CD4-positive, alpha-beta T cell treated with Interleukin-10 for 1 hour (primary cell): ENCODE results near the gene AGMO.
"Not testable (repeated sequence)": the region's sequence is repeated elsewhere in the genome, so short reads cannot be mapped to it uniquely, and the experiment has no call there.

Source experiments
- DNase-seq: peaks from one replicate; pipeline ENCODE4 v3.0.0-alpha.2; 2020

AGMO gene

GRCh38 chr7:15558756-15559155, 3.1 kb downstream of the AGMO start:
- no peak for DNase-seq

DNA sequence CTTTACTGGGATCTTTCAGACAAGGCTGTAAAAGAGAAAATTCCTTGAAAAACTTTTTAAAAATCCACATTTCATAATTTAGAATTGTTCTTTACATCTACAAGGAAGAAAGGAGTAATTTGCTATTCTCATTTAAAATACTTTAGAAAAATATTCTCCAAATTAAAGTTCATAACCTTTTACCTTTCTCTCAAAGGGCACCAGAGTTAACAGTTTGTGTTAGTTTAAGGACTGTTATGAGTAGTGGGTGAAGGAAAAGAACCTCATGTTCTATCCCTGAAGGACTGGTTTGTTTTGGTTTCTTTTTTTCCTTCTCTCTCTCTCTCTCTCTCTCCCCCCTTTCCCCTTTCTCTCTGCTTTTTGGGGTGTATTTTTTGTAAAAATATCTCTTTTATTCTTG, 4.1 kb downstream of the AGMO start:
- no peak for DNase-seq

- DNase-seq, result no peak
Observed at GRCh38 chr7:15557186-15557585, 4.6 kb downstream of the AGMO start.

DNA sequence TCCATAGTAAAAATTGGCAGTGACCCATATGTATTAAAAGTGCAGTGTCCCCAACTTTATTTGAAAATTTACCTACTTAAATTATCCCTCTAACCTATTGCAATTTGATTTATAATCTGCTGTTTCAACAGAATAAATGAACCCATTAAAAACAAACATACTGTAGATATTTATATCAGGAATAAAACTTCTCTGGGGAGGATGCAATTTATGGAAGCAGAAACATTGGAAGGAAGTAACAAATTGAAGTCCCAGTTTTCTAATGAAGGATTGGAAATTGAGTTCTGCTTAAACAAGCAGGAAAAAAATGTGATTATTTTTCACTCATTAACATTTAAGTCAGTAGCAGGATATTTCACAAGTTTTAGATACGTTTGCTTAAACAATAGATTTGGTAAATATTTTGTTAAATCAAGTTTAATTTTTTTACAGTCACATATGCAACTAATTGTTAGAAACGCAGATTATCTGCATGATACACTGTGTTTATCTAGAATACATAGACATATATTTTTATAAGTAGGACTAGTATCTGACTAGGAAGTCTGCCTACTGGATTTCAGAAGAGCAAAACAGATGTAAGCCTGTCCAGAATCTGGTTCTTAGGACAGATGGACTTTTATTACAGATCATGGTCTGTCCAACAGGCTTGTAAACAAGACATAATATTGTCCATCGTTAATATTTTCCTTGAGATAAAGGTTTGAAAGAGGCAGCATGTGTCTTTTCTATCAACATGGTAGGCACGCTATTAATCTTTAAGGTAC, 5.3 kb downstream of the AGMO start:
- DNase-seq, result no peak

GRCh38 chr7:15555381-15555859, 6.4 kb downstream of the AGMO start:
- no peak for DNase-seq

DNA sequence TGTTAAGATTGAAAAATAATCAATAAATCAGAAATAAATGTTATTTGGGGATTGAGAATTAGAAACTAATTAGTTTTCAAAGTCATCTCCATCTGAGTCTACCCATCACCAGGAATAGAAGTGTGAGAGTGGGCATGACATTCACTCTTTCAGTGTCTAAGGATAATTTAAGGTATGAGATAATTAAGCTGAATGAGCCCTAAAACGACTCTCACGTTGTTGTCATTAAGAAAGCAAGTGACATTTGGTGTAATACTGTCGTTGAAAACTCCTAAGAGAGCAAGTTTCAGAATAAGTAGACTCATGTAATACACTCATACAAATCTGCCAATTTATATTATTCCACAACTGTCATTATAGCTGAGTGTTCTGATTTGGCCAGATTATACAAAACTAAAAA, 7.1 kb downstream of the AGMO start:
- DNase-seq, result no peak

DNA sequence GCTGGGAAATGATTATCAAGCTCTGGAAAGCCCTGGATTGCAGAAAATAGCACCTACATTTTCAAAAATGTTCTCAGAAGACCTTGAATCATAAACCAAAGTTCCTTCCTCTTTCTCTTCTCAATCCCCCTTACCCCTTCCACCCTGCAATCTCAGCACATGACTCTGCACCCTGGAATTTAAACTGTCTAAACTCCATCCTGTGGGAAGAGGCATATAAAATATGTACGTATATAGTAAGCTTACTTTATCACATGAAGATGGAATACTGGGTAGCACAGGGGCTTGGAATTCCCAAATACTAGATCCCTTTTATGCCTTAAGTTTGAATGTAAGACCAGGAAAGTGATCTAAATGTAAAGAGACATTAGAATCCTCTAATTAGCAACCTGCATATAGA, 7.7 kb downstream of the AGMO start:
- DNase-seq, result no peak

GRCh38 chr7:15547320-15547719, 14.5 kb downstream of the AGMO start:
- DNase-seq, result not testable (repeated sequence)

DNA sequence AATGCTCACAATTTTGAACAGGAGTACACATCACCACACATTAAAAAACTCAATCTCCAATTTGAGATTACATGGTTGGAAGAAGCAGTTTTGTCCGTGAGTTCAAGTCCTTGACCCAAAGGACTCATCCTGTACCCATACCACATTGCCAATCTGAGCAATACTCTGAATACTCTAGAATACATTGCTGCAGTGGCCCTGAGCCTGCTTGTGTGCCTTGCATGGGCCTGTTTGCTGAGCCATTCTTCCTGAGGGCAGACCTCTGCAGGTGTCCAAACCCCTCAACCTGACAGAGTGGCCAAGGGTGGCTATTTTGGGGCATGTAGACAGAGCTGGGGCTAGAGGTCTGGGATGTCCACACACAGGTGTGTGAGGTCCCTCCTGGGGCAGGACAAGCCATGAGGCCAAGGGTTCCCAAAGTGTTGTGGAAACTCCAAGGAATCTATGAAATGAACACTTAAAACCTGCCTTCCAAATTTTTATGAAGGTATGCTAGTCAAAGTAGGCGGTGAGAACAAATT, 15.5 kb downstream of the AGMO start:
- no peak for DNase-seq

GRCh38 chr7:15544050-15544449, 17.8 kb downstream of the AGMO start:
- DNase-seq, result no peak

GRCh38 chr7:15543256-15543655, 18.6 kb downstream of the AGMO start:
- no peak for DNase-seq

- no peak for DNase-seq
Observed at GRCh38 chr7:15527648-15528047, 34.2 kb downstream of the AGMO start.

DNA sequence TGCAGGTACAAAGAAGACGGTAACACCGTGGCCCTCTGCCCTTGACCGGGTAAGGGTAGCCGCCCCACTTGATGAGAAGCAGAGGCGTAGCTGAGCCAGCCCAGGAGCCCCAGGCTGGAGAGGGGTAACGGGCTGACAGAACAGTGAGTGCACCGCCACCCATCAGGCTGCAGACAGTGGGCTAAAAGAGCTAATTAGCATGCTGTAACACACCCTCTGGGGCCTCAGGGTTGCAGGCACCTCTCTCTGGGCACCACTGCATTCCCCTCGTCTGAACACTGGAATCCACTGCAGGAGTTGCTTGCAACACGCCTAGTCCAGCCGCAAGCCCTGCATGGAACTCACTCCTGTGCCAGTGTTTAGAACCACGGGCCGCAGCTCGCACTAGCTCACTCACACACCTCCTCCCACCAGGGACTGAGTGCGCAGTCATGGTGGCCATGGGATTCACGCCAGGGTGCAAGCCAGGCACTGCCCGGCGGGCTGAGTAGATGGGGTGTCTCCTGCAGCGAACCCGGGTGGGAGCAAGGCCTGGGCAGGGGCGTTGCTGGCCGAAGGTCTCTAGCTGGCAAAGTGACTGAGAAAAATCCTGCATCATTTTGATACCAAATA, 36.1 kb downstream of the AGMO start:
- DNase-seq, result no peak

- DNase-seq, result no peak
Observed at GRCh38 chr7:15524077-15524476, 37.7 kb downstream of the AGMO start.

- not testable (repeated sequence) for DNase-seq
Observed at GRCh38 chr7:15517865-15518264, 44.0 kb downstream of the AGMO start.

DNA sequence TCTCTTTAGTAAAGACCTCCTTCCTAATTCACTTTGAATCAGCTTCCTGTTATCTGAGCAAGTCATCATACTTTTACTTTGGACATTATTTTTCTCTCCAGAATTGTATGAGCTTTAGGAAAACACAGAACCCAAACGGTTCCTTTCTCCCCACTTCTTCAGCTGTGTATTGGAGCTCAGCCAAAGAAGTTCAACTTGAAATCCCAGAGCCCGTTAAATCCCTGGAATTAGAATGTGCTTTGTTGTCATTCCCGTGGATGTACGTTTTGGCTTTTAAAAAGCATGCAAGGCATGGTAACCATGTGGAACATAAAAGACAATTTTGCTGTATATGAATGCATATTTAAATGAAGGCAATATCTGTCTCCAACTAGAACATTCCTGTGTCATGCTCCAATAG, 46.6 kb downstream of the AGMO start:
- DNase-seq, result no peak

DNA sequence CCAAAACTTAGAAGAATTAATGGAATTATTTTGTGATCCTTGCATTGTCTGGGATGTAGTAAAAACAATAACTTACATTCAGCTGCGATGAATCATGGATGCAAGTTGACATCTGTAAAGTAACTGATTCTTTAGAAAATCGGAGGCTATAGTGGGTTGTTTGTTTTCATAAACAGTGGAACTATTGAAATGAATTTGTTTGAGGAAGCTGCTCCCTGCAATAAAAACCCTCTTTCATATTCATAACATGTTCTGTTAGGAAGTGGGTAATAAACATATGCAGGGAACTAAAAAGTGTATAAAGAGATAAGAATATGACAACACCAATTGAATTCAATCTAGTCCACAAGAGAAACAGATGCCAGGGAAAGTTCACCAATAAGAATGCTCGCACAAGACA, 53.6 kb downstream of the AGMO start:
- no peak for DNase-seq

- no peak for DNase-seq
Observed at GRCh38 chr7:15507708-15508107, 54.1 kb downstream of the AGMO start.

DNA sequence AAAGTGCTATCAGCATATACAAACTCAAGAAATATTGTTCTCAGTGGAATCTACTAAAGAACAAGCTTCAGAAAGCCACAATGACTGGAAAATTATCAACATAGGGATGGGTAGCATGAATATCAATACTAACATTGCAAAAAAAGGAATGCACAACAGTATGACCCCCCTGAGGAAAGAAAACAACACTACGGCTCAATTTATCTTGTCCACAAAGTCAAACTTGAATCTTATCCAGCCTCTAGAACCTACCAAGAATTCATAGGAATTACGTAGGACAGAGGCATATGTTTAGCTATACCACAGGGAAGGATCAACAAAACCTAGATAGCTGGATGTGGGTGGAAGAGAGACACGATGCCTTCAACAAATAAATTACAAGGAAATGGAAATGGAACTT, 54.6 kb downstream of the AGMO start:
- DNase-seq, result no peak

- no peak for DNase-seq
Observed at GRCh38 chr7:15505761-15506160, 56.1 kb downstream of the AGMO start.

- no peak for DNase-seq
Observed at GRCh38 chr7:15504351-15504750, 57.5 kb downstream of the AGMO start.

- DNase-seq, result no peak
Observed at GRCh38 chr7:15503603-15504290, 58.1 kb downstream of the AGMO start.

DNA sequence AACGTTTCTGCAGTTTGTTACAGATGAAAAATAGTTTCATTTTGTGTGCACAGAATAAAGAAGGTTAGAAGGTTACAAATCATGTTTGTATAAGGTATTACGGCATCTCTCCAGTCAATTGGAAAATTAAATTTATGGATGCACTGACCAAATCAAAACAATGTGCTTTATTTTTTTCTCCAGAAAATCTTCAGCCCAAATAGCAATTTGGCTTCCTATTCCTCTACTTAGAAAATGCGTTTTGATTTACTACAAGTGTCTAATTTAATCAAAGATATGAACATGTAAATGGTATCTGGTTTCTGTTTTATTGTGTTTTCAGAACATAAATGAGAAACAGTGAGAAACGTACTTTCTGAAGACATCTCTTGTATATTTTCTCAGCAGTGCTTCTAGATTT, 63.4 kb downstream of the AGMO start:
- no peak for DNase-seq

- no peak for DNase-seq
Observed at GRCh38 chr7:15495170-15495569, 66.6 kb downstream of the AGMO start.
